ENCODE measurements around the gene MITD1.
A peak's percentile ranks its signal among the peaks of the same experiment; 100 is the strongest.

DNA sequence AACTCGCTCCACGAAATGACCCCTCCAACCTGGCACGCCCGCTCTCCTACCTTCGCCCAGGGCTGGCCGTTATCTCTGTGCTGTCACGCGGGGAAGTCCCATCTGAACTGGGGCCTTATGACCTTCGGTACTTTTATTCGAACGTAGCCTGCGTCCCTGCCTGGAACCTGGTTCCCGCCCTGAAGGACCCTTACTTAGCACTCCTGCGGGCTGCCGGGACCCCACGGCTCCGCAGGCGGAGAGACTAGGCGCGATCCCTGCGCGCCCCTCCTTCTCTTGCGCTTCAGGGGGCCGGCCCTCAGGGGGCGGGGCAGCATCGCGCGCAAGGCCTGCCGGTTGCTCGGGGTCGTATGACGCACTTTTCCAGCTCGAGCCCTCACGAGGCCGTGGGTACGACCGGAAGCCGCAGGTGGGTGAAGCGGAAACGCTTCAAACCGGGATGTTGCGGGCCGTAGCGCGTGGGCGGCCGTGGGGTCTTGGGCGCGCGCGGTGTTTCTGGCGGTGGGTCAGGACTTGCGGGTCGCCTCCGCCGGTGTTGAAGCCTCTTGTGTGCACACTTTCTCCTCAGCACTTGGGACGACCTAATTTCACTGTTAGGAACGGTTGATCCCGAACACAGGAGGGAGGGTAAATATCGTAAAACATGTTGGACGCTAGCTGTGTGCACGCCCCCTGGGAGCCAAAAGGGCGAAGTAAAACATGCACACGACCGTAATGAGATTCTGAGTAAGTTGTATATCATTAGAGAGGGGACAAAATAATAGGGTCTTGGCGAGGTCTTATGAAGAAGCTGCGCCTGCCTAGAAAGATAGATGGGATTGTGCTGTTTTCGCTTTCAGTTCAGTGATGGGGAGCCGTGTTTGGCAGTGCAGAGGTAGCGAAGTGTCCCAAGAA is 26.0 kb downstream of the MITD1 start, which contains the start of the genes LIPT1 and TSGA10:
- TF ChIP-seq, protein P1, sequence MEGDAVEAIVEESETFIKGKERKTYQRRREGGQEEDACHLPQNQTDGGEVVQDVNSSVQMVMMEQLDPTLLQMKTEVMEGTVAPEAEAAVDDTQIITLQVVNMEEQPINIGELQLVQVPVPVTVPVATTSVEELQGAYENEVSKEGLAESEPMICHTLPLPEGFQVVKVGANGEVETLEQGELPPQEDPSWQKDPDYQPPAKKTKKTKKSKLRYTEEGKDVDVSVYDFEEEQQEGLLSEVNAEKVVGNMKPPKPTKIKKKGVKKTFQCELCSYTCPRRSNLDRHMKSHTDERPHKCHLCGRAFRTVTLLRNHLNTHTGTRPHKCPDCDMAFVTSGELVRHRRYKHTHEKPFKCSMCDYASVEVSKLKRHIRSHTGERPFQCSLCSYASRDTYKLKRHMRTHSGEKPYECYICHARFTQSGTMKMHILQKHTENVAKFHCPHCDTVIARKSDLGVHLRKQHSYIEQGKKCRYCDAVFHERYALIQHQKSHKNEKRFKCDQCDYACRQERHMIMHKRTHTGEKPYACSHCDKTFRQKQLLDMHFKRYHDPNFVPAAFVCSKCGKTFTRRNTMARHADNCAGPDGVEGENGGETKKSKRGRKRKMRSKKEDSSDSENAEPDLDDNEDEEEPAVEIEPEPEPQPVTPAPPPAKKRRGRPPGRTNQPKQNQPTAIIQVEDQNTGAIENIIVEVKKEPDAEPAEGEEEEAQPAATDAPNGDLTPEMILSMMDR (IDR thresholded peaks at IDR 0.05) = peak in 1 of 4 experiments; percentile 5
- TF ChIP-seq POLR2A (IDR thresholded peaks at IDR 0.05) = peak; percentile 74 to 91
